Loucy (cell line): Measurements from ENCODE around the gene SLC39A3.

Source experiments
- H2AFZ ChIP-seq: fragments of 200-600 bp; sonication (generic); 2 replicates; pipeline ENCODE4 v1.6.0; 2016; ENCODE audit warnings: antibody characterized with exemption, mild to moderate bottlenecking, low read length, moderate library complexity
- H3F3A ChIP-seq: fragments of 200-600 bp; 2 replicates; pipeline ENCODE4 v1.6.0; 2016; ENCODE audit warnings: antibody characterized with exemption, low read depth, mild to moderate bottlenecking
- H3K27me3 ChIP-seq: fragments of 200-600 bp; sonication (generic); 2 replicates; pipeline ENCODE4 v1.6.1; 2014; ENCODE audit warnings: low read length, mild to moderate bottlenecking; ENCODE audit not compliant: insufficient read depth, poor library complexity, severe bottlenecking
- H3K36me3 ChIP-seq: fragments of 200-600 bp; sonication (generic); 2 replicates; pipeline ENCODE4 v1.6.1; 2016; ENCODE audit warnings: low read length; ENCODE audit not compliant: insufficient read depth
- H3K4me1 ChIP-seq: fragments of 200-600 bp; sonication (generic); 2 replicates; pipeline ENCODE4 v1.5.1; 2014; ENCODE audit warnings: low read length, mild to moderate bottlenecking; ENCODE audit not compliant: insufficient read depth, poor library complexity, severe bottlenecking
- H3K4me2 ChIP-seq: fragments of 200-600 bp; sonication (generic); 2 replicates; pipeline ENCODE4 v1.6.0; 2014; ENCODE audit warnings: antibody characterized with exemption, low read length, low read depth, mild to moderate bottlenecking; ENCODE audit not compliant: poor library complexity, severe bottlenecking
- H3K4me3 ChIP-seq: fragments of 200-600 bp; sonication (generic); 2 replicates; pipeline ENCODE4 v1.5.1; 2014; ENCODE audit warnings: low read length, mild to moderate bottlenecking, mixed read lengths; ENCODE audit not compliant: poor library complexity, severe bottlenecking
- H3K79me2 ChIP-seq: fragments of 200-600 bp; sonication (generic); 2 replicates; pipeline ENCODE4 v1.6.1; 2014; ENCODE audit warnings: low read length; ENCODE audit not compliant: insufficient read depth
- H3K9ac ChIP-seq: fragments of 200-600 bp; sonication (generic); 2 replicates; pipeline ENCODE4 v1.6.0; 2014; ENCODE audit warnings: mild to moderate bottlenecking, low read depth, low read length, moderate library complexity; ENCODE audit not compliant: poor library complexity, severe bottlenecking
- H3K9me2 ChIP-seq: fragments of 200-600 bp; sonication (generic); replicated peaks from 2 replicates; pipeline ENCODE4 v1.6.1; 2016; ENCODE audit warnings: low read depth, low read length, mixed read lengths
- H3K9me3 ChIP-seq: fragments of 200-600 bp; sonication (generic); 2 replicates; pipeline ENCODE4 v1.6.1; 2014; ENCODE audit warnings: mild to moderate bottlenecking, antibody characterized with exemption, low read length, low read depth; ENCODE audit not compliant: insufficient read depth
- H4K20me1 ChIP-seq: fragments of 200-600 bp; sonication (generic); 2 replicates; pipeline ENCODE4 v1.6.0; 2014; ENCODE audit warnings: antibody characterized with exemption, low read length, mild to moderate bottlenecking; ENCODE audit not compliant: insufficient read depth, poor library complexity, severe bottlenecking
- EZH2phosphoT487 ChIP-seq: fragments of 200-600 bp; IDR thresholded peaks from 2 replicates; pipeline ENCODE4 v1.6.1; 2018; ENCODE audit warnings: antibody characterized with exemption, mild to moderate bottlenecking, moderate library complexity, borderline replicate concordance
- TF ChIP-seq, protein P1 (sequence below): fragments of 200-600 bp; sonication (generic); conservative IDR thresholded peaks from 2 replicates; pipeline ENCODE4 v1.5.1; 2014; ENCODE audit warnings: mild to moderate bottlenecking, antibody characterized with exemption, low read length

Gene SLC39A3

GRCh38 chr19:2693492-2694160 is 46.2 kb downstream of the SLC39A3 start:
- H3K9ac ChIP-seq, result no peak overlapping the region
- no peaks in the 10 kb centered on the region for H3K36me3 ChIP-seq
- TF ChIP-seq EZH2phosphoT487, result no peak
- TF ChIP-seq, protein P1, sequence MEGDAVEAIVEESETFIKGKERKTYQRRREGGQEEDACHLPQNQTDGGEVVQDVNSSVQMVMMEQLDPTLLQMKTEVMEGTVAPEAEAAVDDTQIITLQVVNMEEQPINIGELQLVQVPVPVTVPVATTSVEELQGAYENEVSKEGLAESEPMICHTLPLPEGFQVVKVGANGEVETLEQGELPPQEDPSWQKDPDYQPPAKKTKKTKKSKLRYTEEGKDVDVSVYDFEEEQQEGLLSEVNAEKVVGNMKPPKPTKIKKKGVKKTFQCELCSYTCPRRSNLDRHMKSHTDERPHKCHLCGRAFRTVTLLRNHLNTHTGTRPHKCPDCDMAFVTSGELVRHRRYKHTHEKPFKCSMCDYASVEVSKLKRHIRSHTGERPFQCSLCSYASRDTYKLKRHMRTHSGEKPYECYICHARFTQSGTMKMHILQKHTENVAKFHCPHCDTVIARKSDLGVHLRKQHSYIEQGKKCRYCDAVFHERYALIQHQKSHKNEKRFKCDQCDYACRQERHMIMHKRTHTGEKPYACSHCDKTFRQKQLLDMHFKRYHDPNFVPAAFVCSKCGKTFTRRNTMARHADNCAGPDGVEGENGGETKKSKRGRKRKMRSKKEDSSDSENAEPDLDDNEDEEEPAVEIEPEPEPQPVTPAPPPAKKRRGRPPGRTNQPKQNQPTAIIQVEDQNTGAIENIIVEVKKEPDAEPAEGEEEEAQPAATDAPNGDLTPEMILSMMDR, result no peak

GRCh38 chr19:2691951-2692350 is 47.9 kb downstream of the SLC39A3 start:
- Histone ChIP-seq H2AFZ (no peak overlapping the region), H4K20me1 (no peaks in the 10 kb centered on the region), H3K9ac (no peak overlapping the region), H3K4me2 (no peak overlapping the region), H3K4me1 (no peaks in the 10 kb centered on the region), H3K4me3 (no peak overlapping the region), H3K36me3 (no peaks in the 10 kb centered on the region), H3K9me3 (no peaks in the 10 kb centered on the region), H3K27me3 (no peaks in the 10 kb centered on the region), H3K79me2 (no peaks in the 10 kb centered on the region), H3F3A (no peaks in the 10 kb centered on the region), H3K9me2 (no peaks in the 10 kb centered on the region)
- TF ChIP-seq, protein P1, result no peak
- TF ChIP-seq EZH2phosphoT487, result no peak

More at GRCh38 chr19:2693492-2694160, 46.2 kb downstream of the SLC39A3 start:
- Histone ChIP-seq H3K4me3 (no peak overlapping the region), H3K27me3 (no peaks in the 10 kb centered on the region), H3K4me2 (no peak overlapping the region), H3K79me2 (no peaks in the 10 kb centered on the region), H3F3A (peaks cover 2% of the 10 kb centered on the region; the same call in 1 of the 2 replicates), H4K20me1 (no peaks in the 10 kb centered on the region), H2AFZ (no peak overlapping the region), H3K9me3 (no peaks in the 10 kb centered on the region), H3K9me2 (no peaks in the 10 kb centered on the region), H3K4me1 (no peaks in the 10 kb centered on the region)

DNA sequence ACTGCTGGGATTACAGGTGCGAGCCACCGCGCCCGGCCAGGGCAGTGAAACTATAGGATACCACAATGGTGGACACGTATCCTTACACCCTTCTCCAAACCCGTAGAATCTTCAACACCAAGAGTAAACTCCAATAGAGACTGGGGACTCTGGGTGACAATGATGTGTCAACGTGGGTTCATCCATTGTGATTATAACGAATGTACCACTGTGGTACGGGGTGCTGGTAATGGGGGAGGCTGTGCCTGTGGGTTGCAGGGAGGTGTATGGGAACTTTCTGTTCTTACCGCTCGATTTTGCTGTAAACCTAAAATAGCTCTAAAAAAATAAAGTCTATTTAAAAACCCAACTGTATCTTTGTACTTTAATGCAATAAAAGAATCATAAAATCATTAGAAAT is 49.0 kb downstream of the SLC39A3 start:
- Histone ChIP-seq H3F3A (no peaks in the 10 kb centered on the region), H2AFZ (no peak overlapping the region), H3K79me2 (no peaks in the 10 kb centered on the region), H3K36me3 (no peaks in the 10 kb centered on the region), H3K4me2 (no peak overlapping the region), H3K9me2 (no peaks in the 10 kb centered on the region), H3K9ac (no peak overlapping the region), H4K20me1 (no peaks in the 10 kb centered on the region), H3K9me3 (no peaks in the 10 kb centered on the region), H3K4me1 (no peaks in the 10 kb centered on the region), H3K4me3 (no peak overlapping the region), H3K27me3 (no peaks in the 10 kb centered on the region)
- TF ChIP-seq EZH2phosphoT487, result no peak
- TF ChIP-seq, protein P1, result no peak
